Ovary (tissue), 3 donors: ENCODE data around the gene ARAP3.

Experiments used
- POLR2A ChIP-seq: fragments of 450-650 bp; IDR thresholded peaks from one replicate; pipeline ENCODE4 v1.6.1; 2017; ENCODE audit warnings: antibody characterized with exemption, mild to moderate bottlenecking, moderate library complexity
- TF ChIP-seq, protein P1 (sequence below), 3 donors: fragments of 450-650 bp in 2 of 3; fragments of 200-600 bp in 1 of 3; IDR thresholded peaks; one replicate each; pipeline versions ENCODE4 v1.5.1 to v1.8.0; 2016 to 2022; ENCODE audit warnings: antibody characterized with exemption in 3 of 3, mild to moderate bottlenecking in 1 of 3
- donor health status: DM: no; HTN: no; CAD: no.

DNA sequence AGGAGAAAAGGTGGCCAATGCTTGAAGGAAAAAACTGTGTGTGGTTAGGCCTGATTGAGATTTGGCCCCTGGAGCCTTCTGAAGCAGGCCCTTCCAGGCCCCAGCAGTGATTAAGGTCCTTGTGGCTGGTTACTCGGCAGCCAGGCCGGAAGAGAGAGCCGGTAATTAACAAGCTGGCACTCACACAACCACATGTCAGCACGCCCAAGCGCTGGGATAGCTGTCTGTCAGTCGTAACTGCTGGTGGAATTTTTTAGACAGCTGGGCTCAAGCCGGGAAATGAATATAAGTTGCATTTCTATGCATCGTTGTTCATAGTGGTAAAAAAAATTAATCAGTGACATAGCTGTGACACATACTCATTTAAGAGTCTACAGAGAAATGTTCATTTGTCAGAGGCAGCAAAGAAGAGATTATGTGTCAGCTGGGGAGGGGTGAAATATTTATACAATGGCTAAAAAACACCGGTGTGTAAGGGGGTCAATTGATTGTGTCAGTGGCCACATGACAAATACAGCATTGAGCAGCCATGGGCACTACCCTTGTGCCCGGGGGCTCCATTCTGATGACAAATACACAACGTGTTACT lies 13.7 kb upstream of the ARAP3 start:
- TF ChIP-seq, protein P1, sequence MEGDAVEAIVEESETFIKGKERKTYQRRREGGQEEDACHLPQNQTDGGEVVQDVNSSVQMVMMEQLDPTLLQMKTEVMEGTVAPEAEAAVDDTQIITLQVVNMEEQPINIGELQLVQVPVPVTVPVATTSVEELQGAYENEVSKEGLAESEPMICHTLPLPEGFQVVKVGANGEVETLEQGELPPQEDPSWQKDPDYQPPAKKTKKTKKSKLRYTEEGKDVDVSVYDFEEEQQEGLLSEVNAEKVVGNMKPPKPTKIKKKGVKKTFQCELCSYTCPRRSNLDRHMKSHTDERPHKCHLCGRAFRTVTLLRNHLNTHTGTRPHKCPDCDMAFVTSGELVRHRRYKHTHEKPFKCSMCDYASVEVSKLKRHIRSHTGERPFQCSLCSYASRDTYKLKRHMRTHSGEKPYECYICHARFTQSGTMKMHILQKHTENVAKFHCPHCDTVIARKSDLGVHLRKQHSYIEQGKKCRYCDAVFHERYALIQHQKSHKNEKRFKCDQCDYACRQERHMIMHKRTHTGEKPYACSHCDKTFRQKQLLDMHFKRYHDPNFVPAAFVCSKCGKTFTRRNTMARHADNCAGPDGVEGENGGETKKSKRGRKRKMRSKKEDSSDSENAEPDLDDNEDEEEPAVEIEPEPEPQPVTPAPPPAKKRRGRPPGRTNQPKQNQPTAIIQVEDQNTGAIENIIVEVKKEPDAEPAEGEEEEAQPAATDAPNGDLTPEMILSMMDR (IDR thresholded peaks at IDR 0.05), result no peak
- TF ChIP-seq POLR2A, result no peak
